Measurements from ENCODE around the gene G6PC1.

DNA sequence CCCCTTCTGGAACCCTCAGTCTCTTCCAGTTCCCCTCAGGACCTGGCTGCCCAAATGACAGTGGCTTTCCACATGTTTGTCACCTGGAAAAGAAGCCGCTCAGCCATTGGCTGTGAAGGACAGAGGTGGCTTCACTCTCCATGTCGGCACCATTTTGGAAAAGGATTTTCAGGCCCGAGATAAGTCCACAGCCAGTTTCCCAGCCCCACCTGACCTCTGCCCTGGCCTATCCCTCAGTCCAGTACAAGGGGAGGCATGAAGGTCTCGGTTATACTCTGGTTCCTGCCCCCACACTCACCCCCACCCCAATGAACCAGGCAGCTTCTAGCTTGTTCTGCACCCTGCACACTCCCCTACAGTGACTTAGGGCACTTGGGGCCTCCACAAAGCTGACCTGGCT, 34.4 kb upstream of the G6PC1 start:
- TF ChIP-seq, protein P1, sequence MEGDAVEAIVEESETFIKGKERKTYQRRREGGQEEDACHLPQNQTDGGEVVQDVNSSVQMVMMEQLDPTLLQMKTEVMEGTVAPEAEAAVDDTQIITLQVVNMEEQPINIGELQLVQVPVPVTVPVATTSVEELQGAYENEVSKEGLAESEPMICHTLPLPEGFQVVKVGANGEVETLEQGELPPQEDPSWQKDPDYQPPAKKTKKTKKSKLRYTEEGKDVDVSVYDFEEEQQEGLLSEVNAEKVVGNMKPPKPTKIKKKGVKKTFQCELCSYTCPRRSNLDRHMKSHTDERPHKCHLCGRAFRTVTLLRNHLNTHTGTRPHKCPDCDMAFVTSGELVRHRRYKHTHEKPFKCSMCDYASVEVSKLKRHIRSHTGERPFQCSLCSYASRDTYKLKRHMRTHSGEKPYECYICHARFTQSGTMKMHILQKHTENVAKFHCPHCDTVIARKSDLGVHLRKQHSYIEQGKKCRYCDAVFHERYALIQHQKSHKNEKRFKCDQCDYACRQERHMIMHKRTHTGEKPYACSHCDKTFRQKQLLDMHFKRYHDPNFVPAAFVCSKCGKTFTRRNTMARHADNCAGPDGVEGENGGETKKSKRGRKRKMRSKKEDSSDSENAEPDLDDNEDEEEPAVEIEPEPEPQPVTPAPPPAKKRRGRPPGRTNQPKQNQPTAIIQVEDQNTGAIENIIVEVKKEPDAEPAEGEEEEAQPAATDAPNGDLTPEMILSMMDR (conservative IDR thresholded peaks at IDR 0.05) = no peak
- TF ChIP-seq EZH2 (IDR thresholded peaks at IDR 0.05; ENCODE audit: low read depth) = no peak

Measured in PC-9 (cell line).